HepG2 (cell line): ENCODE measurements around the gene DCAF6.

Experiments used
- ASH2L ChIP-seq: fragments of 300-600, 200-600 bp; sonication (generic); IDR thresholded peaks from 2 replicates; pipeline ENCODE4 v1.7.0; 2017; ENCODE audit warnings: low read depth, mild to moderate bottlenecking, moderate library complexity, mixed read lengths, low read length; ENCODE audit not compliant: insufficient read length
- BHLHE40 ChIP-seq: IDR thresholded peaks from 2 replicates; pipeline ENCODE4 v1.6.1; 2011; ENCODE audit warnings: low read length, improper control_type of control experiment
- ETV6 ChIP-seq: sonication (generic); formaldehyde crosslinking; conservative IDR thresholded peaks from 2 replicates; pipeline ENCODE4 v1.4.0; 2020; ENCODE audit warnings: missing genetic modification reagents
- EZH2 ChIP-seq: conservative IDR thresholded peaks from 2 replicates; pipeline ENCODE4 v1.6.1; 2012; ENCODE audit warnings: mild to moderate bottlenecking, low read depth, low read length, moderate library complexity
- JUNB ChIP-seq: sonication (generic); formaldehyde crosslinking; IDR thresholded peaks from 2 replicates; pipeline ENCODE4 v1.8.0; 2022; ENCODE audit warnings: missing genetic modification reagents, mild to moderate bottlenecking, borderline replicate concordance
- KDM2A ChIP-seq: sonication (generic); formaldehyde crosslinking; IDR thresholded peaks from 2 replicates; pipeline ENCODE4 v1.4.0; 2020; ENCODE audit warnings: low read depth, missing genetic modification reagents, borderline replicate concordance
- PHB2 ChIP-seq: fragments of 450-650 bp; IDR thresholded peaks from 2 replicates; pipeline ENCODE4 v1.6.1; 2018; ENCODE audit not compliant: partially characterized antibody
- POLR2AphosphoS5 ChIP-seq: IDR thresholded peaks from 2 replicates; pipeline ENCODE4 v1.6.1; 2012; ENCODE audit warnings: low read depth, low read length
- RBFOX2 ChIP-seq: fragments of 200-400 bp; formaldehyde crosslinking; IDR thresholded peaks from 2 replicates; pipeline ENCODE4 v1.6.1; 2017; ENCODE audit warnings: low read depth, mild to moderate bottlenecking, low read length
- SUZ12 ChIP-seq: fragments of 150-350 bp; IDR thresholded peaks from 2 replicates; pipeline ENCODE4 v1.6.1; 2014; ENCODE audit warnings: low read depth, low read length
- TAF1 ChIP-seq: sonication (generic); formaldehyde crosslinking; IDR thresholded peaks from 2 replicates; pipeline ENCODE4 v1.4.0; 2020; ENCODE audit warnings: missing genetic modification reagents
- TF ChIP-seq, protein P1 (sequence below): sonication (generic); formaldehyde crosslinking; IDR thresholded peaks from 2 replicates; pipeline ENCODE4 v1.5.0; 2020; ENCODE audit warnings: mild to moderate bottlenecking, missing genetic modification reagents, moderate library complexity
- TF ChIP-seq, protein P2 (sequence below): sonication (generic); formaldehyde crosslinking; IDR thresholded peaks from 2 replicates; pipeline ENCODE4 v1.5.1; 2020; ENCODE audit warnings: missing genetic modification reagents, mild to moderate bottlenecking, borderline replicate concordance
- TF ChIP-seq, protein P3 (sequence below), 2 experiments: sonication (generic) in 1 of 2; formaldehyde crosslinking in 1 of 2; IDR thresholded peaks; 2 replicates each; pipeline versions ENCODE4 v1.5.1 to v1.6.1; 2011 to 2020; ENCODE audit warnings: borderline replicate concordance in 1 of 2, low read depth in 1 of 2, low read length in 1 of 2, mild to moderate bottlenecking in 1 of 2, missing genetic modification reagents in 1 of 2, moderate library complexity in 1 of 2

DNA sequence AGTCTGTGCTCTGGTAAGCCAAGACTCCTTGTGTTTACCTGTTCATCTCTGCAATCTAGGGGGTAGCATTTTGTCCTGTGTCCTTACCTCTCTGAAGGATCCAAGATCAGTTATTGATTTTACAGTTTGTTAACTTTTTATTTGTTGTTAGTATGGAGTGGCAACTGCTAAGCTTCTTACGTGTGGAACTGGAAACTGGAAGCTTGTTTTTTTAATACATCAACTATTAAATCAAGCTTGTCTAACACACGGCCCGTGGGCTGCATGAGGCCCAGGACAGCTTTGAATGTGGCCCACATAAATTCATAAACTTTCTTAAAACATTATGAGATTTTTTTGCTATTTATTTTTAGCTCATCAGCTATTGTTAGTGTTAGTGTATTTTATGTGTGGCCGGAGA, 29.6 kb downstream of the DCAF6 start:
- TF ChIP-seq POLR2AphosphoS5: no peak
- TF ChIP-seq ASH2L: no peak
- no peak for TF ChIP-seq ETV6 (CRISPR knock-in tag)
- TF ChIP-seq PHB2: no peak
- no peak for TF ChIP-seq KDM2A (CRISPR knock-in tag)
- TF ChIP-seq SUZ12: no peak
- TF ChIP-seq, protein P1, sequence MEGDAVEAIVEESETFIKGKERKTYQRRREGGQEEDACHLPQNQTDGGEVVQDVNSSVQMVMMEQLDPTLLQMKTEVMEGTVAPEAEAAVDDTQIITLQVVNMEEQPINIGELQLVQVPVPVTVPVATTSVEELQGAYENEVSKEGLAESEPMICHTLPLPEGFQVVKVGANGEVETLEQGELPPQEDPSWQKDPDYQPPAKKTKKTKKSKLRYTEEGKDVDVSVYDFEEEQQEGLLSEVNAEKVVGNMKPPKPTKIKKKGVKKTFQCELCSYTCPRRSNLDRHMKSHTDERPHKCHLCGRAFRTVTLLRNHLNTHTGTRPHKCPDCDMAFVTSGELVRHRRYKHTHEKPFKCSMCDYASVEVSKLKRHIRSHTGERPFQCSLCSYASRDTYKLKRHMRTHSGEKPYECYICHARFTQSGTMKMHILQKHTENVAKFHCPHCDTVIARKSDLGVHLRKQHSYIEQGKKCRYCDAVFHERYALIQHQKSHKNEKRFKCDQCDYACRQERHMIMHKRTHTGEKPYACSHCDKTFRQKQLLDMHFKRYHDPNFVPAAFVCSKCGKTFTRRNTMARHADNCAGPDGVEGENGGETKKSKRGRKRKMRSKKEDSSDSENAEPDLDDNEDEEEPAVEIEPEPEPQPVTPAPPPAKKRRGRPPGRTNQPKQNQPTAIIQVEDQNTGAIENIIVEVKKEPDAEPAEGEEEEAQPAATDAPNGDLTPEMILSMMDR (CRISPR knock-in tag): no peak
- TF ChIP-seq BHLHE40: no peak
- TF ChIP-seq, protein P2, sequence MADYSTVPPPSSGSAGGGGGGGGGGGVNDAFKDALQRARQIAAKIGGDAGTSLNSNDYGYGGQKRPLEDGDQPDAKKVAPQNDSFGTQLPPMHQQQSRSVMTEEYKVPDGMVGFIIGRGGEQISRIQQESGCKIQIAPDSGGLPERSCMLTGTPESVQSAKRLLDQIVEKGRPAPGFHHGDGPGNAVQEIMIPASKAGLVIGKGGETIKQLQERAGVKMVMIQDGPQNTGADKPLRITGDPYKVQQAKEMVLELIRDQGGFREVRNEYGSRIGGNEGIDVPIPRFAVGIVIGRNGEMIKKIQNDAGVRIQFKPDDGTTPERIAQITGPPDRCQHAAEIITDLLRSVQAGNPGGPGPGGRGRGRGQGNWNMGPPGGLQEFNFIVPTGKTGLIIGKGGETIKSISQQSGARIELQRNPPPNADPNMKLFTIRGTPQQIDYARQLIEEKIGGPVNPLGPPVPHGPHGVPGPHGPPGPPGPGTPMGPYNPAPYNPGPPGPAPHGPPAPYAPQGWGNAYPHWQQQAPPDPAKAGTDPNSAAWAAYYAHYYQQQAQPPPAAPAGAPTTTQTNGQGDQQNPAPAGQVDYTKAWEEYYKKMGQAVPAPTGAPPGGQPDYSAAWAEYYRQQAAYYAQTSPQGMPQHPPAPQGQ (CRISPR knock-in tag): no peak
- TF ChIP-seq JUNB (CRISPR knock-in tag): no peak
- TF ChIP-seq, protein P3, sequence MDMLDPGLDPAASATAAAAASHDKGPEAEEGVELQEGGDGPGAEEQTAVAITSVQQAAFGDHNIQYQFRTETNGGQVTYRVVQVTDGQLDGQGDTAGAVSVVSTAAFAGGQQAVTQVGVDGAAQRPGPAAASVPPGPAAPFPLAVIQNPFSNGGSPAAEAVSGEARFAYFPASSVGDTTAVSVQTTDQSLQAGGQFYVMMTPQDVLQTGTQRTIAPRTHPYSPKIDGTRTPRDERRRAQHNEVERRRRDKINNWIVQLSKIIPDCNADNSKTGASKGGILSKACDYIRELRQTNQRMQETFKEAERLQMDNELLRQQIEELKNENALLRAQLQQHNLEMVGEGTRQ (IDR thresholded peaks at IDR 0.05; ENCODE audit: low read depth, low read length): no peak
- TF ChIP-seq, protein P3 (CRISPR knock-in tag; IDR thresholded peaks at IDR 0.05; ENCODE audit: borderline replicate concordance): no peak
- no peak for TF ChIP-seq EZH2
- no peak for TF ChIP-seq RBFOX2
- TF ChIP-seq TAF1 (CRISPR knock-in tag): no peak
